ENCODE measurements around the gene PALD1. TPM values are rescaled to one million over a fixed set of nuclear protein-coding genes. Genes with fewer than 3 reads are reported as not detected.

PALD1 gene
- total and polyA plus RNA-seq, 9 of the 15 experiments (the other 6 are each of a cell fraction or from before 2014, with no cell fraction given), result 0.03 to 0.29 (median 0.09) TPM; not detected in 2

GRCh38 chr10:70590655-70591416 lies 112.3 kb downstream of the PALD1 start (continued):
- TF ChIP-seq, protein P1, sequence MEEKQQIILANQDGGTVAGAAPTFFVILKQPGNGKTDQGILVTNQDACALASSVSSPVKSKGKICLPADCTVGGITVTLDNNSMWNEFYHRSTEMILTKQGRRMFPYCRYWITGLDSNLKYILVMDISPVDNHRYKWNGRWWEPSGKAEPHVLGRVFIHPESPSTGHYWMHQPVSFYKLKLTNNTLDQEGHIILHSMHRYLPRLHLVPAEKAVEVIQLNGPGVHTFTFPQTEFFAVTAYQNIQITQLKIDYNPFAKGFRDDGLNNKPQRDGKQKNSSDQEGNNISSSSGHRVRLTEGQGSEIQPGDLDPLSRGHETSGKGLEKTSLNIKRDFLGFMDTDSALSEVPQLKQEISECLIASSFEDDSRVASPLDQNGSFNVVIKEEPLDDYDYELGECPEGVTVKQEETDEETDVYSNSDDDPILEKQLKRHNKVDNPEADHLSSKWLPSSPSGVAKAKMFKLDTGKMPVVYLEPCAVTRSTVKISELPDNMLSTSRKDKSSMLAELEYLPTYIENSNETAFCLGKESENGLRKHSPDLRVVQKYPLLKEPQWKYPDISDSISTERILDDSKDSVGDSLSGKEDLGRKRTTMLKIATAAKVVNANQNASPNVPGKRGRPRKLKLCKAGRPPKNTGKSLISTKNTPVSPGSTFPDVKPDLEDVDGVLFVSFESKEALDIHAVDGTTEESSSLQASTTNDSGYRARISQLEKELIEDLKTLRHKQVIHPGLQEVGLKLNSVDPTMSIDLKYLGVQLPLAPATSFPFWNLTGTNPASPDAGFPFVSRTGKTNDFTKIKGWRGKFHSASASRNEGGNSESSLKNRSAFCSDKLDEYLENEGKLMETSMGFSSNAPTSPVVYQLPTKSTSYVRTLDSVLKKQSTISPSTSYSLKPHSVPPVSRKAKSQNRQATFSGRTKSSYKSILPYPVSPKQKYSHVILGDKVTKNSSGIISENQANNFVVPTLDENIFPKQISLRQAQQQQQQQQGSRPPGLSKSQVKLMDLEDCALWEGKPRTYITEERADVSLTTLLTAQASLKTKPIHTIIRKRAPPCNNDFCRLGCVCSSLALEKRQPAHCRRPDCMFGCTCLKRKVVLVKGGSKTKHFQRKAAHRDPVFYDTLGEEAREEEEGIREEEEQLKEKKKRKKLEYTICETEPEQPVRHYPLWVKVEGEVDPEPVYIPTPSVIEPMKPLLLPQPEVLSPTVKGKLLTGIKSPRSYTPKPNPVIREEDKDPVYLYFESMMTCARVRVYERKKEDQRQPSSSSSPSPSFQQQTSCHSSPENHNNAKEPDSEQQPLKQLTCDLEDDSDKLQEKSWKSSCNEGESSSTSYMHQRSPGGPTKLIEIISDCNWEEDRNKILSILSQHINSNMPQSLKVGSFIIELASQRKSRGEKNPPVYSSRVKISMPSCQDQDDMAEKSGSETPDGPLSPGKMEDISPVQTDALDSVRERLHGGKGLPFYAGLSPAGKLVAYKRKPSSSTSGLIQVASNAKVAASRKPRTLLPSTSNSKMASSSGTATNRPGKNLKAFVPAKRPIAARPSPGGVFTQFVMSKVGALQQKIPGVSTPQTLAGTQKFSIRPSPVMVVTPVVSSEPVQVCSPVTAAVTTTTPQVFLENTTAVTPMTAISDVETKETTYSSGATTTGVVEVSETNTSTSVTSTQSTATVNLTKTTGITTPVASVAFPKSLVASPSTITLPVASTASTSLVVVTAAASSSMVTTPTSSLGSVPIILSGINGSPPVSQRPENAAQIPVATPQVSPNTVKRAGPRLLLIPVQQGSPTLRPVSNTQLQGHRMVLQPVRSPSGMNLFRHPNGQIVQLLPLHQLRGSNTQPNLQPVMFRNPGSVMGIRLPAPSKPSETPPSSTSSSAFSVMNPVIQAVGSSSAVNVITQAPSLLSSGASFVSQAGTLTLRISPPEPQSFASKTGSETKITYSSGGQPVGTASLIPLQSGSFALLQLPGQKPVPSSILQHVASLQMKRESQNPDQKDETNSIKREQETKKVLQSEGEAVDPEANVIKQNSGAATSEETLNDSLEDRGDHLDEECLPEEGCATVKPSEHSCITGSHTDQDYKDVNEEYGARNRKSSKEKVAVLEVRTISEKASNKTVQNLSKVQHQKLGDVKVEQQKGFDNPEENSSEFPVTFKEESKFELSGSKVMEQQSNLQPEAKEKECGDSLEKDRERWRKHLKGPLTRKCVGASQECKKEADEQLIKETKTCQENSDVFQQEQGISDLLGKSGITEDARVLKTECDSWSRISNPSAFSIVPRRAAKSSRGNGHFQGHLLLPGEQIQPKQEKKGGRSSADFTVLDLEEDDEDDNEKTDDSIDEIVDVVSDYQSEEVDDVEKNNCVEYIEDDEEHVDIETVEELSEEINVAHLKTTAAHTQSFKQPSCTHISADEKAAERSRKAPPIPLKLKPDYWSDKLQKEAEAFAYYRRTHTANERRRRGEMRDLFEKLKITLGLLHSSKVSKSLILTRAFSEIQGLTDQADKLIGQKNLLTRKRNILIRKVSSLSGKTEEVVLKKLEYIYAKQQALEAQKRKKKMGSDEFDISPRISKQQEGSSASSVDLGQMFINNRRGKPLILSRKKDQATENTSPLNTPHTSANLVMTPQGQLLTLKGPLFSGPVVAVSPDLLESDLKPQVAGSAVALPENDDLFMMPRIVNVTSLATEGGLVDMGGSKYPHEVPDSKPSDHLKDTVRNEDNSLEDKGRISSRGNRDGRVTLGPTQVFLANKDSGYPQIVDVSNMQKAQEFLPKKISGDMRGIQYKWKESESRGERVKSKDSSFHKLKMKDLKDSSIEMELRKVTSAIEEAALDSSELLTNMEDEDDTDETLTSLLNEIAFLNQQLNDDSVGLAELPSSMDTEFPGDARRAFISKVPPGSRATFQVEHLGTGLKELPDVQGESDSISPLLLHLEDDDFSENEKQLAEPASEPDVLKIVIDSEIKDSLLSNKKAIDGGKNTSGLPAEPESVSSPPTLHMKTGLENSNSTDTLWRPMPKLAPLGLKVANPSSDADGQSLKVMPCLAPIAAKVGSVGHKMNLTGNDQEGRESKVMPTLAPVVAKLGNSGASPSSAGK (IDR thresholded peaks at IDR 0.05), result no peak
- TF ChIP-seq KHSRP (IDR thresholded peaks at IDR 0.05) (no peak), ZFP1 (CRISPR knock-in tag; IDR thresholded peaks at IDR 0.05) (peak; percentile 84), ZNF551 (CRISPR knock-in tag; IDR thresholded peaks at IDR 0.05) (peak; percentile 74; the same call in 1 of the 2 replicates), MBD2 (IDR thresholded peaks at IDR 0.05; ENCODE audit: borderline replicate concordance, low read depth) (no peak), RBM17 (IDR thresholded peaks at IDR 0.05; ENCODE audit: borderline replicate concordance, low read depth, low read length) (no peak), U2AF1 (optimal IDR thresholded peaks at IDR 0.05; ENCODE audit: low read depth, low read length) (no peak), WHSC1 (IDR thresholded peaks at IDR 0.05; ENCODE audit: low read length) (no peak), IRF1 (CRISPR knock-in tag; IDR thresholded peaks at IDR 0.05; ENCODE audit: borderline replicate concordance) (no peak), ZNF197 (CRISPR knock-in tag; IDR thresholded peaks at IDR 0.05; ENCODE audit: low read depth) (peak; percentile 96), MTA2 (IDR thresholded peaks at IDR 0.05; ENCODE audit: low read depth) (no peak), IFI16 (CRISPR knock-in tag; IDR thresholded peaks at IDR 0.05) (peak; percentile 74; the same call in 1 of the 2 replicates), HMGN3 (IDR thresholded peaks at IDR 0.05; ENCODE audit: borderline replicate concordance, extremely low read depth, insufficient read length, low read depth, low read length) (no peak), ZNF707 (CRISPR knock-in tag; conservative IDR thresholded peaks at IDR 0.05) (peak; percentile 73)
- TF ChIP-seq, protein P2, sequence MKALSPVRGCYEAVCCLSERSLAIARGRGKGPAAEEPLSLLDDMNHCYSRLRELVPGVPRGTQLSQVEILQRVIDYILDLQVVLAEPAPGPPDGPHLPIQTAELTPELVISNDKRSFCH (CRISPR knock-in tag; IDR thresholded peaks at IDR 0.05), result peak; percentile 94
- TF ChIP-seq, protein P2 (tag; IDR thresholded peaks at IDR 0.05), result peak; percentile 100
